Esophagus mucosa (tissue), 1 donor: ENCODE data around the gene HNF4A. TPM values are rescaled to one million over a fixed set of nuclear protein-coding genes. Genes with fewer than 3 reads are reported as not detected.
A peak's percentile ranks its signal among the peaks of the same experiment; 100 is the strongest.

Experiments
- ATAC-seq: fragments of 200-7000 bp; cut with Tn5 transposase; one replicate; pipeline ENCODE4 v1.9.1; 2020
- total RNA-seq: library from RNA; stranded (reverse); gene quantifications from one replicate; pipeline ENCODE4 v1.2.4, GENCODE V29; 2023
- donor health status: DM: yes; HTN: yes; CAD: no.

HNF4A gene
- total RNA-seq, 1 donor from 2014 or later: not detected

- ATAC-seq: no peak
Measured at GRCh38 chr20:44392776-44393607, 37.5 kb downstream of the HNF4A start.

GRCh38 chr20:44393608-44394451 lies 38.3 kb downstream of the HNF4A start:
- ATAC-seq: no peak

GRCh38 chr20:44394452-44394701 lies 38.9 kb downstream of the HNF4A start:
- no peak for ATAC-seq

- no peak for ATAC-seq
Measured at GRCh38 chr20:44394702-44395460, 39.4 kb downstream of the HNF4A start.

GRCh38 chr20:44395461-44396340 lies 40.2 kb downstream of the HNF4A start:
- ATAC-seq: no peak

- no peak for ATAC-seq
Measured at GRCh38 chr20:44396369-44397130, 41.1 kb downstream of the HNF4A start.

- peak; percentile 91 for ATAC-seq
Measured at GRCh38 chr20:44398335-44398734, 42.8 kb downstream of the HNF4A start.

GRCh38 chr20:44399446-44399845 lies 43.9 kb downstream of the HNF4A start:
- no peak for ATAC-seq

- no peak for ATAC-seq
Measured at GRCh38 chr20:44400671-44400969, 45.1 kb downstream of the HNF4A start.

GRCh38 chr20:44400970-44401769 lies 45.7 kb downstream of the HNF4A start:
- ATAC-seq: no peak

GRCh38 chr20:44401770-44402390 lies 46.4 kb downstream of the HNF4A start:
- no peak for ATAC-seq

GRCh38 chr20:44402391-44403193 lies 47.1 kb downstream of the HNF4A start:
- no peak for ATAC-seq

GRCh38 chr20:44403194-44404112 lies 48.0 kb downstream of the HNF4A start:
- ATAC-seq: no peak

- ATAC-seq: no peak
Measured at GRCh38 chr20:44404204-44405181, 49.0 kb downstream of the HNF4A start.

GRCh38 chr20:44405257-44405656 lies 49.8 kb downstream of the HNF4A start:
- no peak for ATAC-seq

- ATAC-seq: no peak
Measured at GRCh38 chr20:44405785-44406571, 50.5 kb downstream of the HNF4A start.
